HepG2 (cell line): ENCODE results near the gene CCDC142. TPM values are rescaled to one million over a fixed set of nuclear protein-coding genes. Genes with fewer than 3 reads are reported as not detected.
A peak's percentile ranks its signal among the peaks of the same experiment; 100 is the strongest.

Experiments used
- CREB1 ChIP-seq, 2 experiments: fragments of 450-650 bp in 1 of 2; IDR thresholded peaks; 2 replicates each; pipeline ENCODE4 v1.6.1; 2016 to 2017; ENCODE audit warnings: control low read depth in 1 of 2, mild to moderate bottlenecking in 1 of 2, missing compliant biosample characterization in 1 of 2, missing genetic modification characterization in 1 of 2
- KLF13 ChIP-seq: sonication (generic); formaldehyde crosslinking; IDR thresholded peaks from 2 replicates; pipeline ENCODE4 v1.4.0; 2020; ENCODE audit warnings: mild to moderate bottlenecking, missing genetic modification reagents
- NCOA1 ChIP-seq: sonication (generic); formaldehyde crosslinking; IDR thresholded peaks from 2 replicates; pipeline ENCODE4 v1.9.0; 2021; ENCODE audit warnings: missing genetic modification reagents
- NR2F2 ChIP-seq: IDR thresholded peaks from 2 replicates; pipeline ENCODE4 v1.6.1; 2012; ENCODE audit warnings: low read depth, inconsistent platforms, borderline replicate concordance
- RFX1 ChIP-seq: fragments of 450-650 bp; IDR thresholded peaks from 2 replicates; pipeline ENCODE4 v1.6.1; 2017
- SP2 ChIP-seq: sonication (generic); formaldehyde crosslinking; IDR thresholded peaks from 2 replicates; pipeline ENCODE4 v1.5.1; 2020; ENCODE audit warnings: mild to moderate bottlenecking, missing genetic modification reagents
- ZC3H13 ChIP-seq: sonication (generic); formaldehyde crosslinking; IDR thresholded peaks from 2 replicates; pipeline ENCODE4 v1.8.1; 2023; ENCODE audit warnings: mild to moderate bottlenecking, missing genetic modification reagents, moderate library complexity
- ZNF839 ChIP-seq: sonication (generic); formaldehyde crosslinking; IDR thresholded peaks from 2 replicates; pipeline ENCODE4 v1.4.0; 2020; ENCODE audit warnings: missing genetic modification reagents, mild to moderate bottlenecking, borderline replicate concordance
- polyA plus RNA-seq, 8 experiments: library from polyadenylated mRNA; depleted of rRNA in 3 of 8; stranded (reverse) in 7 of 8; unstranded in 1 of 8; fragments of >200 nt; fragmentation: Illumina TruSeq in 4 of 8; extraction: Trizol in 4 of 8; gene quantifications; 2 replicates each; pipeline versions ENCODE4 v1.2.1 to v1.2.3, GENCODE V29; 2011 to 2016; ENCODE audit warnings: low read depth in 4 of 8, missing spikeins in 1 of 8, mixed read lengths in 1 of 8; ENCODE audit not compliant: insufficient read depth in 1 of 8
- total RNA-seq, 5 experiments: library from RNA; depleted of rRNA; stranded (reverse); fragments of >200 nt; fragmentation: Illumina TruSeq; extraction: Trizol; gene quantifications; 2 replicates each; pipeline ENCODE4 v1.2.3, GENCODE V29; 2016; ENCODE audit warnings: low read depth in 1 of 5
- TF ChIP-seq, protein P1 (sequence below): sonication (generic); formaldehyde crosslinking; IDR thresholded peaks from 2 replicates; pipeline ENCODE4 v1.5.1; 2020; ENCODE audit warnings: mild to moderate bottlenecking, missing genetic modification reagents, borderline replicate concordance
- TF ChIP-seq, protein P2 (sequence below): sonication (generic); formaldehyde crosslinking; IDR thresholded peaks from 2 replicates; pipeline ENCODE4 v1.8.0; 2022; ENCODE audit warnings: mild to moderate bottlenecking, missing genetic modification reagents, borderline replicate concordance
- TF ChIP-seq, protein P3 (sequence below), 2 experiments: sonication (generic) in 1 of 2; formaldehyde crosslinking in 1 of 2; IDR thresholded peaks; 2 replicates each; pipeline versions ENCODE4 v1.6.1 to v1.9.0; 2014 to 2022; ENCODE audit warnings: antibody characterized with exemption in 1 of 2, borderline replicate concordance in 1 of 2, inconsistent platforms in 1 of 2, low read depth in 1 of 2, missing genetic modification reagents in 1 of 2
- TF ChIP-seq, protein P4 (sequence below): sonication (generic); formaldehyde crosslinking; IDR thresholded peaks from 2 replicates; pipeline ENCODE4 v1.4.0; 2020; ENCODE audit warnings: mild to moderate bottlenecking, low read depth, missing genetic modification reagents

CCDC142 gene
- total and polyA plus RNA-seq, 2 of the 13 experiments (the other 11 are each of a cell fraction or from before 2014, with no cell fraction given) = 14.7 to 30.4 TPM

DNA sequence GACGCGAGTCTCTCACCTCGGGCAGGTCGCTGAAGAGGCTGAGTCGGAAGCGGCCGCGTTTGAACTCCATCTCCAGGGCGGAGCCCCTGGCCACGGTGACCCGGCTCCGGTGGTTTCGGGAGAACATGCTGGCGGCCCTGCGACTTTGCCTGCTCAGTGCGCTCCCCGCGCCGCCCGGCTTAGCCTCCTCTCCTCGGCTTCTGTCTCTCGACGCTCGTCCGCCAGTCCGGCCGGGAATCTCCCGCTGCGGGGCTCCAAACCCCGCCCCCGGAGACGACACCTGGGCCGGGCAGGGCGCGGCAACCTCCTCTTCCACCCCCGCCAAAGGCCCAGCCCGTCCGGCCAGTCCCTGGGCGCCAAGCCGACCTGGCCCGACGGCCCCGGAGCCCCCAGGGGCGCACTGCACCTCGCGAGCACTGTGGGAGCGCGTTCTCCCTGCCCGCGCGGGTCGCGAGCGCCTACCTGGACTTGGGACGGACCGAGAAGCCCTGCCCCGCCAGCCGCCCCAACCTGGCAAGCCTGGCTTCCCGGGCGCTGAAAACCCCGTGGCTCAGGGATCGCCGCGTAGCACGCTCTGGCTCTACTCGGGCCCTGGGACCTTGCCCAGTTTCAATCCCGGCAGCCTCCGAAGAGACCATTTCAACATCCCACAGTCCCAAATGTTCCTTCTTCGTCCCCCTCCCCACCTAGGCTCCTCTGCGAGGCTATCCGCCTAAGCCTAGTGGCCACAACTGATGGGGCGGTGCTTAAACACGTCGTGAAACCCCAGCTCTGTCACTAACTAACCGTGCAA lies 40.9 kb downstream of the CCDC142 start, which contains the start of gene RTKN (continued):
- TF ChIP-seq, protein P1, sequence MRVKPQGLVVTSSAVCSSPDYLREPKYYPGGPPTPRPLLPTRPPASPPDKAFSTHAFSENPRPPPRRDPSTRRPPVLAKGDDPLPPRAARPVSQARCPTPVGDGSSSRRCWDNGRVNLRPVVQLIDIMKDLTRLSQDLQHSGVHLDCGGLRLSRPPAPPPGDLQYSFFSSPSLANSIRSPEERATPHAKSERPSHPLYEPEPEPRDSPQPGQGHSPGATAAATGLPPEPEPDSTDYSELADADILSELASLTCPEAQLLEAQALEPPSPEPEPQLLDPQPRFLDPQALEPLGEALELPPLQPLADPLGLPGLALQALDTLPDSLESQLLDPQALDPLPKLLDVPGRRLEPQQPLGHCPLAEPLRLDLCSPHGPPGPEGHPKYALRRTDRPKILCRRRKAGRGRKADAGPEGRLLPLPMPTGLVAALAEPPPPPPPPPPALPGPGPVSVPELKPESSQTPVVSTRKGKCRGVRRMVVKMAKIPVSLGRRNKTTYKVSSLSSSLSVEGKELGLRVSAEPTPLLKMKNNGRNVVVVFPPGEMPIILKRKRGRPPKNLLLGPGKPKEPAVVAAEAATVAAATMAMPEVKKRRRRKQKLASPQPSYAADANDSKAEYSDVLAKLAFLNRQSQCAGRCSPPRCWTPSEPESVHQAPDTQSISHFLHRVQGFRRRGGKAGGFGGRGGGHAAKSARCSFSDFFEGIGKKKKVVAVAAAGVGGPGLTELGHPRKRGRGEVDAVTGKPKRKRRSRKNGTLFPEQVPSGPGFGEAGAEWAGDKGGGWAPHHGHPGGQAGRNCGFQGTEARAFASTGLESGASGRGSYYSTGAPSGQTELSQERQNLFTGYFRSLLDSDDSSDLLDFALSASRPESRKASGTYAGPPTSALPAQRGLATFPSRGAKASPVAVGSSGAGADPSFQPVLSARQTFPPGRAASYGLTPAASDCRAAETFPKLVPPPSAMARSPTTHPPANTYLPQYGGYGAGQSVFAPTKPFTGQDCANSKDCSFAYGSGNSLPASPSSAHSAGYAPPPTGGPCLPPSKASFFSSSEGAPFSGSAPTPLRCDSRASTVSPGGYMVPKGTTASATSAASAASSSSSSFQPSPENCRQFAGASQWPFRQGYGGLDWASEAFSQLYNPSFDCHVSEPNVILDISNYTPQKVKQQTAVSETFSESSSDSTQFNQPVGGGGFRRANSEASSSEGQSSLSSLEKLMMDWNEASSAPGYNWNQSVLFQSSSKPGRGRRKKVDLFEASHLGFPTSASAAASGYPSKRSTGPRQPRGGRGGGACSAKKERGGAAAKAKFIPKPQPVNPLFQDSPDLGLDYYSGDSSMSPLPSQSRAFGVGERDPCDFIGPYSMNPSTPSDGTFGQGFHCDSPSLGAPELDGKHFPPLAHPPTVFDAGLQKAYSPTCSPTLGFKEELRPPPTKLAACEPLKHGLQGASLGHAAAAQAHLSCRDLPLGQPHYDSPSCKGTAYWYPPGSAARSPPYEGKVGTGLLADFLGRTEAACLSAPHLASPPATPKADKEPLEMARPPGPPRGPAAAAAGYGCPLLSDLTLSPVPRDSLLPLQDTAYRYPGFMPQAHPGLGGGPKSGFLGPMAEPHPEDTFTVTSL = no peak
- no peak for TF ChIP-seq RFX1
- no peak for TF ChIP-seq SP2
- TF ChIP-seq ZC3H13 (CRISPR knock-in tag) = 0 out of 2 replicates have a peak, but pooled peaks have one; percentile 82
- TF ChIP-seq, protein P2, sequence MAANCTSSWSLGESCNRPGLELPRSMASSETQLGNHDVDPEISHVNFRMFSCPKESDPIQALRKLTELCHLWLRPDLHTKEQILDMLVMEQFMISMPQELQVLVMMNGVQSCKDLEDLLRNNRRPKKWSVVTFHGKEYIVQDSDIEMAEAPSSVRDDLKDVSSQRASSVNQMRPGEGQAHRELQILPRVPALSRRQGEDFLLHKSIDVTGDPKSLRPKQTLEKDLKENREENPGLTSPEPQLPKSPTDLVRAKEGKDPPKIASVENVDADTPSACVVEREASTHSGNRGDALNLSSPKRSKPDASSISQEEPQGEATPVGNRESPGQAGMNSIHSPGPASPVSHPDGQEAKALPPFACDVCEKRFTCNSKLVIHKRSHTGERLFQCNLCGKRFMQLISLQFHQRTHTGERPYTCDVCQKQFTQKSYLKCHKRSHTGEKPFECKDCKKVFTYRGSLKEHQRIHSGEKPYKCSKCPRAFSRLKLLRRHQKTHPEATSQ (CRISPR knock-in tag) = peak; percentile 85; the same call in 1 of the 2 replicates
- TF ChIP-seq, protein P3, sequence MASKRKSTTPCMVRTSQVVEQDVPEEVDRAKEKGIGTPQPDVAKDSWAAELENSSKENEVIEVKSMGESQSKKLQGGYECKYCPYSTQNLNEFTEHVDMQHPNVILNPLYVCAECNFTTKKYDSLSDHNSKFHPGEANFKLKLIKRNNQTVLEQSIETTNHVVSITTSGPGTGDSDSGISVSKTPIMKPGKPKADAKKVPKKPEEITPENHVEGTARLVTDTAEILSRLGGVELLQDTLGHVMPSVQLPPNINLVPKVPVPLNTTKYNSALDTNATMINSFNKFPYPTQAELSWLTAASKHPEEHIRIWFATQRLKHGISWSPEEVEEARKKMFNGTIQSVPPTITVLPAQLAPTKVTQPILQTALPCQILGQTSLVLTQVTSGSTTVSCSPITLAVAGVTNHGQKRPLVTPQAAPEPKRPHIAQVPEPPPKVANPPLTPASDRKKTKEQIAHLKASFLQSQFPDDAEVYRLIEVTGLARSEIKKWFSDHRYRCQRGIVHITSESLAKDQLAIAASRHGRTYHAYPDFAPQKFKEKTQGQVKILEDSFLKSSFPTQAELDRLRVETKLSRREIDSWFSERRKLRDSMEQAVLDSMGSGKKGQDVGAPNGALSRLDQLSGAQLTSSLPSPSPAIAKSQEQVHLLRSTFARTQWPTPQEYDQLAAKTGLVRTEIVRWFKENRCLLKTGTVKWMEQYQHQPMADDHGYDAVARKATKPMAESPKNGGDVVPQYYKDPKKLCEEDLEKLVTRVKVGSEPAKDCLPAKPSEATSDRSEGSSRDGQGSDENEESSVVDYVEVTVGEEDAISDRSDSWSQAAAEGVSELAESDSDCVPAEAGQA (IDR thresholded peaks at IDR 0.05; ENCODE audit: low read depth) = peak; percentile 42; the same call in 1 of the 2 replicates
- TF ChIP-seq, protein P3 (CRISPR knock-in tag; IDR thresholded peaks at IDR 0.05; ENCODE audit: borderline replicate concordance) = peak; percentile 24
- TF ChIP-seq KLF13 = no peak
- TF ChIP-seq, protein P4, sequence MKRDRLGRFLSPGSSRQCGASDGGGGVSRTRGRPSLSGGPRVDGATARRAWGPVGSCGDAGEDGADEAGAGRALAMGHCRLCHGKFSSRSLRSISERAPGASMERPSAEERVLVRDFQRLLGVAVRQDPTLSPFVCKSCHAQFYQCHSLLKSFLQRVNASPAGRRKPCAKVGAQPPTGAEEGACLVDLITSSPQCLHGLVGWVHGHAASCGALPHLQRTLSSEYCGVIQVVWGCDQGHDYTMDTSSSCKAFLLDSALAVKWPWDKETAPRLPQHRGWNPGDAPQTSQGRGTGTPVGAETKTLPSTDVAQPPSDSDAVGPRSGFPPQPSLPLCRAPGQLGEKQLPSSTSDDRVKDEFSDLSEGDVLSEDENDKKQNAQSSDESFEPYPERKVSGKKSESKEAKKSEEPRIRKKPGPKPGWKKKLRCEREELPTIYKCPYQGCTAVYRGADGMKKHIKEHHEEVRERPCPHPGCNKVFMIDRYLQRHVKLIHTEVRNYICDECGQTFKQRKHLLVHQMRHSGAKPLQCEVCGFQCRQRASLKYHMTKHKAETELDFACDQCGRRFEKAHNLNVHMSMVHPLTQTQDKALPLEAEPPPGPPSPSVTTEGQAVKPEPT (CRISPR knock-in tag) = peak; percentile 85; the same call in 1 of the 2 replicates
- no peak for TF ChIP-seq NR2F2
- peak; percentile 69; the same call in 1 of the 2 replicates for TF ChIP-seq CREB1 (IDR thresholded peaks at IDR 0.05)
- TF ChIP-seq CREB1 (CRISPR knock-in tag; IDR thresholded peaks at IDR 0.05) = no peak
- TF ChIP-seq NCOA1 (CRISPR knock-in tag) = peak; percentile 94
- TF ChIP-seq ZNF839 (CRISPR knock-in tag) = 0 out of 2 replicates have a peak, but pooled peaks have one; percentile 60
